HG03432 (cell line): ENCODE data around the gene WDR54.
"Not testable (repeated sequence)": the region's sequence is repeated elsewhere in the genome, so short reads cannot be mapped to it uniquely, and the experiment has no call there.

ENCODE experiments used
- ATAC-seq: cut with Tn5 transposase; IDR thresholded peaks from one replicate; pipeline ENCODE4 v1.9.1; 2021; ENCODE audit warnings: mild to moderate bottlenecking, moderate library complexity; ENCODE audit not compliant: unreplicated experiment

WDR54 gene

DNA sequence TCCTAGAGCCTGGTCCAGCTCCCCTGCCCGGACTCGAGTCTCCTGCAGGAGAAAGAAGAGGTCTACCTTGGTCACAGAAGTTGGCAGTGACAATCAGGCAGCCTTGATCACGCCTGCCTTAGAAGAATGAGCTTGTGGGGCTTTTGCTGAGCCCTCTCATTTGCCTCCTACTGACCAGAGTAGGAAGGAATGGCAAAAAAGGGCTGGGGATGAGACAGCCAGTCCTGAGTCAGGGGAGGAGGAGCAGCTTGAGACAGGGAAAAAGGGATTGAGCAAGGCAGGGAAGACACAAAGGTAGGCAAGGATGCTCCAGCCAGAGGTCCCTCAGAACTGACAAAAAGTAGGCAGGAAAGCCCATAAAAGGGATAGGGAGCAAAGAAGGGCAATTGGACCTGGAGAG, 6.0 kb downstream of the WDR54 start:
- no peak for ATAC-seq

- ATAC-seq, result no peak
These were observed 7.1 kb downstream of the WDR54 start for GRCh38 chr2:74428675-74429074.

GRCh38 chr2:74429487-74430451, 8.2 kb downstream of the WDR54 start:
- no peak for ATAC-seq

- ATAC-seq, result no peak
These were observed 9.0 kb downstream of the WDR54 start for GRCh38 chr2:74430502-74430901.

DNA sequence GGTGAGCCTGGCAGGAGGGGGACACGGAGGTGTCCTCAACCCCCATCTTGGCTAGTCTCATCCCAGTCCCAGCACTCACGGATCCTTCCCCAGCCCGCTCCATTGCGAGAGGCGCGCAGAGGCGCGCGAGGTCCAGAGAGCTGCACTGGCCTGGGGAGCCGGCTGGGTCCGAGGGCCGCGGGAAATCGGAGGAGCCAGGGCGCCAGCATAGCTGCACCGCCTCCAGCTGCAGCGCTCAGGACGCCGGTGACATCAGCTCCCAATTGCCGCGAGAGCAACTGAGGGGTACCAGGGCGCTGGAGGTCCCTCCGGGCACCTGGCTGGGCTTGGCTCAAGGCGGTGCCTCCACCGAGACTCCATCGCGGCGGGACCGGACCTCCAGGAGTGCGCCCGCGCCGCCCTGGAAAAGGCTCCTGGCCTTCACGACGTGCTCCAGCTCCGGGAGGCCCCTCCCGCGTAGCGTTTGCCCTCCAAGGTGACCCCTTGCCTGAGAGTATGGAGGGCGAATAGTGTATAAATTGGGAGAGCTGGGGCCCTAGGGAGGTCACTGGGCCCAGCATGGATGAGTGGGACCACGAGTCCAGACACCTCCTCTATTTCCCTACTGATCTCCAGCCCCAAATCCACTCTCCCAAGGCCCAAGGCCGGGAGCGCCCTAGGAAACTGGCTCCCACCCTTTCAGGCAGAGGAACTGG, 14.7 kb downstream of the WDR54 start:
- no peak for ATAC-seq

DNA sequence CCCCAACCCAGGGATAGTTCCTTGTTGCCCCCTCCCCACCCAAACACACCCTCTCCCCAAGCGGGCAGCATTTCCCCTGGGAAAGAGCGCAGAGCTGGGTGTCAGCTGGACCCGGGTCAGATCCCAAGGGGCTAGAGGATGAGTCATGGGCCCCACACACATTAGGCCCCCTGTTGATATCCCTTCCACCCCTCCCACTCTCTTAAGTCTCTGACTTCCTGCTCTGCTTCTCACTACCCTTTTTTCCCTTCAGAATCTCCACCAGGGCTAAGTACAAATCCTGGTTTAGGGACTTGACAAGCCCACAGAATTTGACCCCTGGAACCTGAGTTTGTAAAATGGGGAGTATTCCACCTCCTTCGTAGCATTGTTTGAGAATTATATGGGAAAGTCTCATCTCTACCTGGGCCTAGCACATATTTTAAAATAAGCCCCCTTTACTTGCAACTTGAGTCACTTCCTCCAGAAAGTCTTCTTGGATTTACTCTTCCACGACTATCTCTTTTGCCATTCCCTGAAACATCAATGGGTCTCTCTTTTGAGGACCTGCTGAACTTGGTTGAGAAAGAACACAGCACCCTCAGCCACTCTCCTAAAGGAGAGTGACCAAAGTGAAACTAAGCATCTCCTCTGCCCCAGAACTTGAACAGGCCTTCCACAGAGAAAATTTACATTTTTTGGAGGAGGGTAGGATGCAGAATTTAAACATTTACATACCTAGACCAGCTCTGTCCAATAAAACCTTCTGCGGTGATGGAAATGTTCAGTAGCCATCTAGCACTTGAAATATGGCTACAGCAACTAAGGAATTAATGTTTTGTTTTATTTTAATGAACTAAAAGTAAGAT, 15.5 kb downstream of the WDR54 start:
- ATAC-seq, result no peak

DNA sequence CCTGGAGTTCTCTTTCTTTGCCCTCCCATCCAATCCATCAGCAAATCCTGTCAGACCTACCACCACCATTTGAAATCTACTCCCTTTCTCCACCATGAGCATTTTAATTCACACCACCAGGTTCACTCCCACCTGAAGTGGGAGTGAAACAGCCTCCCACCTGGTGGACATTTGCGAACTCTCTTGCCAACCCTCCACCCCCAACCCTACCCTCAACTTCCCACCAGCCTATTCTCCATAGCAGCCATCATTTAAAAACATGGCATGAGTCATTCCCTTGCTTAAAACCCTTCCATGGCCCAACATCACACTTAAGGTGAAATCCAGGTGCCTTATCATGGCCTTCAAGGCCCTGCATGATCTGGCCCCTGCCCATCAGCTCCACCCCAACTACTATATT, 16.7 kb downstream of the WDR54 start:
- no peak for ATAC-seq

- no peak for ATAC-seq
These were observed 17.8 kb downstream of the WDR54 start for GRCh38 chr2:74439373-74439772.

DNA sequence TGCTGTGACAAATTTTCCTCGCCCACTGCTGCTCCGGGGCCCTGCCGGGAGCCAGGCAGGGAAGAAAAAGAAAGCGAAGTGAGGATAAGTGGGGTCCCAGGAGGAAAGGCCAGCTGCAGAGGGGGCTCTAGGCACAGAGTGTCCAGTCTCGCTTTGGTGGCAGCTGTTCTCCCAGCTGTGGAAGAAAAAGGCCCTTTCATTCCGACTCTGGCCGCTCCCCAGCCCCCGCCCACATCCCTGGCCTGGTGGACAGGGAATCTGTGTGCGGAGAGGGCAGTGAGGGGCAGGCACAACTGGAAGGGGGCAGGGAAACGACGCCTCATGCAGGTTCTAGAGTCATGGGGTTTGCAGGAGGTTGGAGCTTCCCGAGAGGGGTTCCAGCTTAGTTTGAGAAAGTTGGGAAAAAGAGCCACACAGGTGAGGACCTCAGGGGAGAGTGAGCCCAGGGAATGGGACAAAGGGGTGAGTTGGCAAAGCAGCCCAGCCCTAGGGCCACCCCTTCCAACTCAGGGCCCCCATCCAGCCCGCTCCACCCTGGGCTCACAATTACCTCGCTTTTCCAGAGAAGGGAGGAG, 18.4 kb downstream of the WDR54 start:
- ATAC-seq, result no peak

DNA sequence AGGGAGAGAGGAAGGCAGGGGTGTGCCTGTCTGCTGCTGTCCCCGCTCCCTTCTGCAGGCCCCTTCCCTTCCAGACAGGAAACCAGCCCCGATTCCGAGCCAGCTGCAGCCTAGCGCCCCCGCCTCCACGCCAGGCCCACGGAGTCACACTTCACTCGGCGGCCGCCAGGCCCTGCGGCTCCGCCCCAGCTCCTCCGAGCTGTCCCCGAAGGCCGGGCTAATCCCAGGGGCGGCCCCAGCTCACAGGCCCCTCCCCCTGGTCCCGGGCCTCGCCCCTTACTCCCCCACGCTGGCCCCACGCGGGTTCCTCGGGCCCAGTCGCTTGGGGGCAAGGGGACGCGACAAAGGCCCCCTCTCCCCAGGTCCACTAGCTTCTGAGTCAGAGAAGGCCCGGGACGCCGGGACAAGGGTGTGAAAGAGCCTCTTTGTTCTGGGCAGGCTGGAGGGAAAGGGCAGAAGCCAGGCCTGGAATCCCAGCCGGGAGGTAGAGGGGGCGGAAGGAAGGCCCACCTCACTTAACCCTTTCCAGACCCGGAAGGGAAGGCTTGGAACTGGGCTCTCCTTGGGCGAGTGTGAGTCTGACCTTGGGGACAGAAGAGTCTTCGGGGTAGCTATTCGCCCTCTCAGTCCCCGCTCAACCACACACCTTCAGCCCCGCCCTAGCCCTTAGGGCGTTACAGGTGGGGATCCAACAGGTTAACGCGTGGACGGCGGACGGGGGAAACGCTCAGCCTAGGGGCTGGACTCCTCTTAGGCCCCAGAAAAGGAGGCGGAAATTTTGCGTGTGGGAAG, 19.0 kb downstream of the WDR54 start:
- ATAC-seq, result peak; percentile 91

DNA sequence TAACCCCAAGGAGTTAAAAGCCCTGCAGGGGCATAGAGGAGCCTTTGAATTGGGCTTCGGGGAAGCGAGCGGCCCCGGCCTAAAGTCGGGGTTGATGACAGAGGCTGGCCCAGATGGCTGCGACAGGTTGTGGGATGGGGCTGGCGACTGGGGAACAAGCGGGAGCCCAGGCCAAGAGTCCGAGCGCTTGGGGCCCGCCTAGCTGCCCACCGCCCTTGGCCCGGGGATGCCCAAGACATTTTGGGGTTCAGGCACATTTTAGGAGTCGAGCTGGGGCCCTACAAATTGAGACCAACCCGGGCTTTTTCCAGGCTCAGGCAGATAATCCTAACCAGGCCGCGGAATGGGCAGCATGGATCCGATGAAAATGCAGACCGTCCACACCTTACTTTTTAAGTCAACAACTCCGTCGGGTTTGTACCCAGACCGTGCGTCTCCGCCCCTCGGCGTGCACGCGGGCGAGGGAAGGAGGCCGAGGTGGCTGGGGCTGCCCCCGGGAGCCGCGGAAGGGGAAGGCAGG, 19.7 kb downstream of the WDR54 start:
- peak; percentile 32 for ATAC-seq

GRCh38 chr2:74441690-74442482, 20.4 kb downstream of the WDR54 start, which contains the start of gene RTKN:
TSS of gene RTKN (minus strand) at chr2:74441937. CDS start at chr2:74441816, 121 bp downstream.
- peak; percentile 29 for ATAC-seq

GRCh38 chr2:74442483-74443297, 21.2 kb downstream of the WDR54 start:
- ATAC-seq, result not testable (repeated sequence)

- ATAC-seq, result no peak
These were observed 23.2 kb downstream of the WDR54 start for GRCh38 chr2:74444498-74445318.

- ATAC-seq, result no peak
These were observed 25.9 kb downstream of the WDR54 start for GRCh38 chr2:74447230-74447999.

DNA sequence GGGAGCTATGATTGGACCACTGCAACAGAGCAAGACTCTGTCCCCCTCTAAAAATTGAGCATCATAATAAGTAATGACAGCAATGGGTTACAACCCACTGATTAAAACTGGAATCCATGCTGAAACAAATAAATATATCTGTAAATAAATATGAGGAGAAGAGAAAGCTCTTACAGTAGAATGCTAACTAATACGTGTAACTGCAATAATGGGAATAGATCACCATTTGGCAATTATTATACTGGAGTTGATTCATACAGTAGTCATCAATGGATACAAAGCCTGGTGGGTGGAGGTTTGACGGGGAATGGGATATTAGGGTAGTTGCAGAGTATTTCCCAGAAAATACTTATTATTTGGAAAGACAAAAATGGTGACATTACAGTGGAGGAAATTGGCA, 27.2 kb downstream of the WDR54 start:
- ATAC-seq, result no peak
